ENCODE data around the gene ARHGAP26.
"Not testable (repeated sequence)": the region's sequence is repeated elsewhere in the genome, so short reads cannot be mapped to it uniquely, and the experiment has no call there.

ARHGAP26 gene

GRCh38 chr5:143118222-143118621 is 348.0 kb downstream of the ARHGAP26 start:
- no peak for DNase-seq (ENCODE audit: low read depth)

- DNase-seq (ENCODE audit: low read depth), result not testable (repeated sequence)
These were observed 348.6 kb downstream of the ARHGAP26 start for GRCh38 chr5:143118818-143119217.

- DNase-seq (ENCODE audit: low read depth), result no peak
These were observed 349.2 kb downstream of the ARHGAP26 start for GRCh38 chr5:143119291-143119769.

DNA sequence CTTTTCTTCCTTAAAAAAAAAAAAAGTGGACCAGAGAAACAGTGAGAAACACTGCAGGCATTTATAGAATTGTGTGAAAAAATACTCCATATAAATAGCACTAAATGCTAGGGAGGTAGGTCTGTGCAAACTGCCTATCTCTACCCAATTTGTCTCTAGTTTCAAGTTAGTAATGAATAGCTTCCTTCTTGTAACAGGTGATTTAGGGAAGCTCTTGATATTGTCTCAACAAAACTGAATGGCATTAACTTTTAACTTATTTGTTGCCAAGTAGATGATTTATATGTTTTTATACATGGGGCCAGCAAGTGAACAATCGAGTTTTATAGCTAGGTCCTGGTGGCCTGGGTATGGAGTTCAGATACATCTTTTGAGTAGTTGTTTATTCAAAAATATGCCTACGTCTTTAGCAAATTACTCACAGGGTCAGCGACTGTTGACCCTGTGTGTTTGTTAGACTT is 349.7 kb downstream of the ARHGAP26 start:
- no peak for DNase-seq (ENCODE audit: low read depth)

GRCh38 chr5:143120460-143121134 is 350.4 kb downstream of the ARHGAP26 start:
- no peak for DNase-seq (ENCODE audit: low read depth)

DNA sequence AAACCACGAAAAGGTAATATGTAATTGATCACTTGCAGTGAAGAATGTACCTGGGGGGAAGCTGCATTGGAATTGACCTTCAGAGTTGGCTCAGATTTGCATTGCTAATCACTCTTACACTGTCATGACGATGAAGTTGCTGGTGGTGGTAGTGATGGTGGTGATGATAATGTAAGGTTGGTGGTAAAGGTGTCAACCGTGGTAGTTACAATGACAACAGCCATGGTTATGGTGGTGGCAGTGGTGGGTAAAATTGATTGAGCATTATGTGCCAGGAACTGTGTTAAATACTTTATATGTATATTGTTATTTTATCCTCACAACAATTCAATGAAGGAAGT is 350.9 kb downstream of the ARHGAP26 start:
- DNase-seq (ENCODE audit: low read depth), result no peak

DNA sequence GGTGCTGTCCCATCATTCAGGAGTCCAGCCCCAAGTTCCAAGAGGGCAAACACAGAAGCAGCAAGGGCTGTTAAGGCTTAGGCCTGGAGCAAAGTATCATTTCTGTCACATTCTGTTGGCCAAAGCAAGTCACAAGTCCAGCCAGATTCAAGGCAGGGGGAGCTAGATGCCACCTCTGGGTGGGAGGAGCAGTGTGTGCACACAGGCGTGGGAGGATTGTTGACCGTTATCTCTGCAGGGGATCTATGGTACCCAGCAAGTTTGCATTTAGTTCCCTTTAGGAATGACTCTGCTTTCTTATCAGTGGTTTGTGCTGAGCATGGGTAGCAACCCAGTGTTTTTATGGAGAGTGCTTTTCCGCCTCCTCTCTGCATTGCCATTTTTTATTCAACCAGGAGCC is 354.4 kb downstream of the ARHGAP26 start:
- DNase-seq (ENCODE audit: low read depth), result no peak

DNA sequence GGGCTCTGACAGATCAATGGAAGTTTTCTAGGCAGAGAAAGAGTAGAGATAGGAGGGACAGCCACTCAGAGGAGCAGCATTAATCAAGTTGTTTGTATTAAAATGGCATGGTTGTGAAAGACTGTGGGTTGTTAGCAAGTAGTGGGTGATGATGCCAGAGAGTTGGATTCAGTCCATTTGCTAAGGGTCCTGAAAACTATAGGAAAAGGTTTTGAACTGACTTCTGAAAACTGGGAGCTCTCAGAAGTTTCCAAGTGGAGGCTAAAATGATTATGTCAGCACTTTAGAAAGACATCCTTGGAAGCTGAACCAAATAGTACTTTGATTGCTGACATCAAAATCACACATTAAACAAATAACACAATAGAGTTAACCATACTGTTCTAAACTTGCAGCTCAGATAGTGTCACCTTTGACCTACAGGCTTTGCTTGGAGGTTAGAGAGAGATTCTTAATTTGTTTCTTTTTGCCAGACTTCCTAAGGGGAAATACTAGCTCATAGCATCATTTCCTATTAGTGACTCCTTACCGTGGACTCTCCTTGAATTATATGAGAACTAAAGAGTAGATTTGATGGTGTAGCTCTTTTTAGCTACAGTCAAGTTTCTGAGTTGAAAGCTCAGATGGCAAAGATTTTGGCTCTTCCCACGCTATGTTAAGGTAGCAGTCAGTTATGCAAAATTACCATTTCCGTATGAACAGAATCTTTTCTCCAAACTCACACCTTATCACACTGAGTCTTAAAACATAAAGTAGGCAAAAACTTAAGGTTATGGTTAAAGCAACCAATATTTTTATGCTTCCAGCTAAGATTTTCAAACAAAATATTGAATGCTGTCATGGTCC is 356.2 kb downstream of the ARHGAP26 start:
- no peak for DNase-seq (ENCODE audit: low read depth)

DNA sequence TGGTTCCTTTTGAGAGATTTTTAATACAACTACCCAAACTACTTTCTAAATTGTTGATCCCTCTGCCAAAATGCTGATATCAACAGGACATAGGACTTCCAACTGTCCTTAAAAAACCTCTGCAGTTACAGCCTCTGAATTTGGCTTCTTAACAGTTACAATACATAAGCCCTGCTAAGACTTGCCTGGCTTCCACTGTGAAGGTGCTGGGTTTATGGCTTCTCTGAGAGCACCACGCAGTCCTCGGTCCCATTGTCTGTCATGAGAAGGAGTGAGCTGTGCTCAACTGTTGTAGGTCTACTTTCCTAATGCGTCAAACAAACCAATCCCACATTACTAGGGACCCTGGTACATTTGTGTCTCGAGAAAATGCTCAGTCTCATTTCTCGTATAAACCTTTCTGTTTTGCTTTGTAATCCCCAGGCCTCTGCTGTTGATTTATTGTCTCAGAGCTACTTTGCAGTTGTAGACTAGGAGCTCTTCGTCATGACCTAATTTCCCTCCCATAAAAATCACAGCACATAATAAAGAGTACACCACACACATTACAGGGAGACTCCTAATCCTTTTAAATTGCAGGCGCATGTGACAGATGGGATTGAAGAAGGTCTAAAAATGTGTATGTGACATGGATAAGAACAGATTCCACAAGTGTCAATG is 358.4 kb downstream of the ARHGAP26 start:
- DNase-seq (ENCODE audit: low read depth), result no peak

DNA sequence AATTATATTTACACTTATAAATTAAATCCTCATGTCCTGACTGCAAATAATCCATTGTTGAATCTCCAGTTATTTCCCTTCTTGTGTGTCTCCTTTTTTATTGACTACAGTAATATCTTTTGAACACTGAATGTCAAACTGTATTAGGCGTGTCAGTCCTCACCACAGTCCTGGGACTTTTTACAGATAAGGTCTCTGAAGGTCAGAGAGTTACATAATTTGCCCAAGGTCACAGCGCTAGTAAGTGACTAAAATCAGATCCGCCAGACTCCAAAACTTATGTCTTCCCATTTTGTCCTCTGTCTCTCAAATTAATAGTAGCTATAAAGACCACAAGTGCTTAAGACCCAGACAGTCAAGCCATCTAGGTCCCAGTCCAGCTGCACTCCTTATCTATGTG is 359.0 kb downstream of the ARHGAP26 start:
- no peak for DNase-seq (ENCODE audit: low read depth)

DNA sequence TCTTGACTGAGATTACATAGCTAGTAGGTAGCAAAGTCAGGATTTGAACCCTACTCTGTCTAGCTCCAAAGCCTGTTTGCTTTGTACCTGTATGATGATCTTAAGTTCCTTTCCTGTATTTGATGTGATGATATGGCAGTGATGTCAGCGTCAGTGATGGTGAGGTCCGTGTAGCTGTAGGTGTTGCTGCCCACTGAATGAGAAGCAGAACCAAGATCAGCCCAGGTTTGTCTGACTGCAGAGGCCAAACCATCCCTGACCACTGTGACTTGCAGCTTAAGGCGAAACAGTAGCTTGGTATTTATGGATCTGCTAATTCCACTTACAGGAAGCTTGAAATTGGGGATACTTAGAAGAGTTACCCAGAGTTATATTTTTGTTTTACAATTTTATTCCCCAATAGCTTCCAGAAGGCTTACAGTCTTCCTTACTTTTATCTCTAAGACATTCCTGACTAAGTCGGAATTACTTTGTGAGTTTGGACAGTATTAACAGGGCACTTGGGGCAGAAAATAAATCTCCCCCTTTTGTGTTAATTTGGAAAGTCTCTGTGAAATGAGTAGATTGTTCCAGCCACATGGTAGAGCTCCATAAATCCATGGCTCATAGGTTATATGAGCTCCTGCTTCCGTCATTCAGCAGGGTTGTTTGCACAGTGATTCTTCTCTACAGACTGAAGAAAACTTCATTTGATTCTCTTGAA is 359.9 kb downstream of the ARHGAP26 start:
- no peak for DNase-seq (ENCODE audit: low read depth)

- no peak for DNase-seq (ENCODE audit: low read depth)
These were observed 360.6 kb downstream of the ARHGAP26 start for GRCh38 chr5:143130613-143131305.

DNA sequence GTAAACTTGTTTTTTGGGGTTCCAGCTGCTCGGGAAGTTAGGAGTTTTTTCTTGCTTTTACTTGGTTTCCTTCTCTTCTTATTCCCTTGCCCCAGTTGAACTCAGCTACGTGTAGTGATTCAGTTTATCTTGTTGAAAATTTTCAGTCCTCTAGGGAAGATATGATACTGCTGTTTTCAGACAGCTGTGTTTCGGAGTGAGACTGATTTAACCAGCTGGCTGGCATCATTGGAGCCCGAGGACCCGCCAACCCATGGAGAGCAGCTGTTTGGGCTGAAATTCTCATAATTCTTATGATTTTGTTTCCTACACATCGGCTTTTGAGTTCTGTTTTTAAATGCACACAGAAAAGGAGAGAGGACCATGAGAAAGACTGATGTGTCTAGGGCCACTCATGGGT is 361.8 kb downstream of the ARHGAP26 start:
- no peak for DNase-seq (ENCODE audit: low read depth)

GRCh38 chr5:143132739-143133138 is 362.6 kb downstream of the ARHGAP26 start:
- no peak for DNase-seq (ENCODE audit: low read depth)

DNA sequence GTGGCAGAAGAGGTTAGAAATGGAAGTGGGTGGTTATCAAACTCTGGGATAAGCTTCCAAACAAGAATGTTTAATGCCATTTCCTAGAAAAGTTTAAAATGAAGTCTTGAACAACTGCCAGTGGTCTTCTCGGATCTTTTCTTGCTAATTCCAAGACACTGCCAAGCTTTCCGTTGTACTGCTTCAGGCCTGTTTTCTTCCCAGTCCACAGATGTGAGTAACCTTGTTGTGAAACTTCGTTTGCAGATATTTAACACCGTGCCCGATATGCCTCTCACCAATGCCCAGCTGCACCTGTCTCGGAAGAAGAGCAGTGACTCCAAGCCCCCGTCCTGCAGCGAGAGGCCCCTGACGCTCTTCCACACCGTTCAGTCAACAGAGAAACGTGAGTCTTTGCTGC is 363.5 kb downstream of the ARHGAP26 start:
- DNase-seq (ENCODE audit: low read depth), result no peak

- DNase-seq (ENCODE audit: low read depth), result no peak
These were observed 364.1 kb downstream of the ARHGAP26 start for GRCh38 chr5:143134269-143134668.

DNA sequence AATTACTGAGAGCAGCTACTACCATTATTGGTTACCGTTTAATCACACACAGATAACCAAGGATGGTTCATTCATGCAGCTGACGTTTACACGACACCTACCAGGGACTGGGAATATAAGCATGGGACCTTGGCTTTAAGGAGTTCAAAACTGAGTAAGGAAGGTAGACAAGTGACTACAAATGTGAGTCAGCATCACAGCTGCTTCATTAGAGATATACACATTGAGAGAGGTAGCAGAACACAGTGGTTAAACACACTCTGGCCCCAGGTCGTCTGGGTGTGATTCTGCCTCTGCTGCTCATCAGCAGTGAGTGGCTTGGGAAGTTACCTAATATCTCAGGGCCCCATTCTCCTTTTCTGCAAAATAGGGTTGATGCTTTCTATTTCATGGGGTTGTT is 364.7 kb downstream of the ARHGAP26 start:
- DNase-seq (ENCODE audit: low read depth), result no peak

- no peak for DNase-seq (ENCODE audit: low read depth)
These were observed 365.8 kb downstream of the ARHGAP26 start for GRCh38 chr5:143135832-143136551.

GRCh38 chr5:143138839-143139238 is 368.7 kb downstream of the ARHGAP26 start:
- no peak for DNase-seq (ENCODE audit: low read depth)

DNA sequence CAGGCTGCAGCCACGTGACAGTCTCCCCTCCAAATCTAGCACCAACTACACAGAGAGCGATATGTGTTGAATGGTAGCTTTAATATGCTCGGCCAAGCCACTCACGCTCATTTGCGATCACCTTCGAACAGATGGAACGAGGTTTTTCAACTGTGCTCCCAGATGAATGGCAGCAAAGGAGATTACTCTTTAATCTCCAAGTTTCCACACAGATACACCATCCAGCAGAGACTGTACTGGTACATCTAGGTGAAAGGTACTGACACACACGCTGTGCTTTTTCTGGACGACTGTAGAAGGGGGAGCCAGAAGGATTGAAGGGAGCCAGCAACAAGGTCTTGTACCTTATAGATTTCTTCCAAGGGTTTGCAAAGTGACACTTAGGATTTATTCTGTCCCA is 369.4 kb downstream of the ARHGAP26 start:
- DNase-seq (ENCODE audit: low read depth), result no peak
